Measurements from ENCODE around the gene ARID5A. TPM values are rescaled to one million over a fixed set of nuclear protein-coding genes. Genes with fewer than 3 reads are reported as not detected.

The ARID5A gene
- total RNA-seq, 1 donor from 2014 or later, result 16.4 TPM

GRCh38 chr2:96526615-96527285, 9.8 kb upstream of the ARID5A start:
- no peaks in the 10 kb centered on the region for H3K27me3 Mint-ChIP-seq (ENCODE audit: unreplicated experiment)
- no peaks in the 10 kb centered on the region for H3K9me3 Mint-ChIP-seq (ENCODE audit: unreplicated experiment)
- peak overlapping the region; percentile 15 for H3K27ac Mint-ChIP-seq (ENCODE audit: unreplicated experiment)
- no peak for DNase-seq (ENCODE audit: low spot score)
- H3K4me1 Mint-ChIP-seq (ENCODE audit: unreplicated experiment), result peaks cover 7% of the 10 kb centered on the region
- no peak for TF ChIP-seq CTCF (IDR thresholded peaks at IDR 0.05; ENCODE audit: unreplicated experiment)
- peaks cover 4% of the 10 kb centered on the region for H3K36me3 Mint-ChIP-seq (ENCODE audit: low read depth, unreplicated experiment)
- H3K4me3 Mint-ChIP-seq (ENCODE audit: unreplicated experiment), result peak overlapping the region; percentile 63

GRCh38 chr2:96527286-96528005, 9.1 kb upstream of the ARID5A start:
- DNase-seq (ENCODE audit: low spot score), result peak; percentile 59
- peaks cover 4% of the 10 kb centered on the region for H3K36me3 Mint-ChIP-seq (ENCODE audit: low read depth, unreplicated experiment)
- H3K9me3 Mint-ChIP-seq (ENCODE audit: unreplicated experiment), result no peaks in the 10 kb centered on the region
- no peak for TF ChIP-seq CTCF (IDR thresholded peaks at IDR 0.05; ENCODE audit: unreplicated experiment)
- peaks cover 11% of the 10 kb centered on the region for H3K4me1 Mint-ChIP-seq (ENCODE audit: unreplicated experiment)
- no peak overlapping the region for H3K27ac Mint-ChIP-seq (ENCODE audit: unreplicated experiment)
- no peaks in the 10 kb centered on the region for H3K27me3 Mint-ChIP-seq (ENCODE audit: unreplicated experiment)
- H3K4me3 Mint-ChIP-seq (ENCODE audit: unreplicated experiment), result peak overlapping the region; percentile 37

- no peak for DNase-seq (ENCODE audit: low spot score)
- Mint-ChIP-seq H3K4me3 (ENCODE audit: unreplicated experiment) (peak overlapping the region; percentile 37), H3K9me3 (ENCODE audit: unreplicated experiment) (no peaks in the 10 kb centered on the region), H3K4me1 (ENCODE audit: unreplicated experiment) (peaks cover 14% of the 10 kb centered on the region), H3K27ac (ENCODE audit: unreplicated experiment) (no peak overlapping the region), H3K36me3 (ENCODE audit: low read depth, unreplicated experiment) (peaks cover 4% of the 10 kb centered on the region), H3K27me3 (ENCODE audit: unreplicated experiment) (no peaks in the 10 kb centered on the region)
- TF ChIP-seq CTCF (IDR thresholded peaks at IDR 0.05; ENCODE audit: unreplicated experiment), result no peak
Observed at GRCh38 chr2:96528006-96528699, 8.4 kb upstream of the ARID5A start.

GRCh38 chr2:96528700-96529375, 7.7 kb upstream of the ARID5A start:
- Mint-ChIP-seq H3K27me3 (ENCODE audit: unreplicated experiment) (peaks cover 1% of the 10 kb centered on the region), H3K36me3 (ENCODE audit: low read depth, unreplicated experiment) (peaks cover 4% of the 10 kb centered on the region), H3K9me3 (ENCODE audit: unreplicated experiment) (no peaks in the 10 kb centered on the region), H3K27ac (ENCODE audit: unreplicated experiment) (no peak overlapping the region), H3K4me3 (ENCODE audit: unreplicated experiment) (no peak overlapping the region), H3K4me1 (ENCODE audit: unreplicated experiment) (peaks cover 19% of the 10 kb centered on the region)
- TF ChIP-seq CTCF (IDR thresholded peaks at IDR 0.05; ENCODE audit: unreplicated experiment), result no peak
- DNase-seq (ENCODE audit: low spot score), result no peak
